Measurements from ENCODE around the gene FOSL1. TPM values are rescaled to one million over a fixed set of nuclear protein-coding genes. Genes with fewer than 3 reads are reported as not detected.
A peak's percentile ranks its signal among the peaks of the same experiment; 100 is the strongest.

FOSL1 gene
- total and polyA plus RNA-seq, 2 donors (not counting 3 experiments of a cell fraction or from before 2014, with no cell fraction given), result 18.1 to 53.8 TPM

GRCh38 chr11:65860278-65861164 is 39.7 kb downstream of the FOSL1 start, which contains the start of gene MUS81:
Gene MUS81, plus strand, starts transcription at chr11:65860433. Its CDS starts 321 bp downstream, at chr11:65860754.
- Histone ChIP-seq H3K9me3 (replicated peaks; ENCODE audit: control insufficient read depth, insufficient read depth, low read length) (no peaks in the 10 kb centered on the region), H3K4me3 (replicated peaks in 1 of 3; ENCODE audit: insufficient read depth in 1 of 3, low read depth in 1 of 3, low read length in 3 of 3) (peak within 1 kb of the TSS; percentile 36 to 76 (median 71)), H3K79me2 (ENCODE audit: control insufficient read depth, insufficient read depth, low read length) (peaks cover 57% of the 10 kb centered on the region), H3K36me3 (ENCODE audit: control insufficient read depth in 2 of 2, extremely low read depth in 1 of 2, insufficient read depth in 2 of 2, low read length in 2 of 2) (peaks cover 19 to 31% of the 10 kb centered on the region in 2 experiments), H3K4me2 (ENCODE audit: insufficient read depth, low read length) (peak within 1 kb of the TSS; percentile 78), H3K27ac (ENCODE audit: insufficient read depth, low read depth, low read length) (peak within 1 kb of the TSS; percentile 77), H2AFZ (ENCODE audit: low read depth, low read length) (peak within 1 kb of the TSS; percentile 52), H3K27me3 (ENCODE audit: control insufficient read depth in 2 of 2, insufficient read depth in 2 of 2, low read length in 2 of 2) (no peaks in the 10 kb centered on the region), H4K20me1 (replicated peaks; ENCODE audit: control insufficient read depth, extremely low read depth, insufficient read depth, low read length) (peaks cover 4% of the 10 kb centered on the region), H3K4me1 (ENCODE audit: control insufficient read depth, extremely low read depth, insufficient read depth, low read length) (peaks cover 39% of the 10 kb centered on the region), H3K9ac (replicated peaks; ENCODE audit: extremely low read depth, insufficient read depth, low read length) (peak within 1 kb of the TSS; percentile 75), H3K9me1 (replicated peaks; ENCODE audit: control insufficient read depth, extremely low read depth, insufficient read depth, low read length) (no peaks in the 10 kb centered on the region)
- CTCF ChIA-PET, result interaction anchor here (0.5 to 4.8 kb wide), 26 partner anchors 10 to 222 kb away, joined by 3 to 73 read pairs (median 4); partner anchors contain the start of genes AP5B1, CCDC85B, CTSW and EFEMP2
- peak; percentile 98 for DNase-seq (ENCODE audit: low read depth, low spot score)
- dilution Hi-C loops (cut with MboI; ENCODE audit: extremely low pct_ligation_motif_present, low sequenced_read_pairs) (no loop called here), intact Hi-C loops (cut with micrococcal nuclease) (loop anchor here (1.0 kb wide), 4 partner anchors 12 to 192 kb away; partner anchors contain the start of genes EFEMP2, FIBP and SF3B2)
- FAIRE-seq, result peak; percentile 95
- POLR2A ChIA-PET, result interaction anchor here (0.9 to 5.4 kb wide), 7 partner anchors 9 to 148 kb away, joined by 3 to 67 read pairs (median 5); partner anchors contain the start of genes CCDC85B, FIBP and KAT5
- TF ChIP-seq CTCF (IDR thresholded peaks at IDR 0.05; ENCODE audit: extremely low read depth in 1 of 2, insufficient read depth in 1 of 2, low read depth in 1 of 2, low read length in 2 of 2) (peak; percentile 93 to 97), MAX (IDR thresholded peaks at IDR 0.05; ENCODE audit: insufficient read depth, insufficient read length) (no peak), POLR2A (IDR thresholded peaks at IDR 0.05; ENCODE audit: low read depth, low read length) (peak; percentile 59), EZH2 (IDR thresholded peaks at IDR 0.05; ENCODE audit: borderline replicate concordance, low read depth, low read length, severe bottlenecking) (no peak), MYC (IDR thresholded peaks at IDR 0.05; ENCODE audit: low read depth, low read length) (no peak), POLR2AphosphoS5 (IDR thresholded peaks at IDR 0.05; ENCODE audit: insufficient read depth, low read depth, low read length) (peak; percentile 56), FOS (IDR thresholded peaks at IDR 0.05; ENCODE audit: borderline replicate concordance, insufficient read depth, low read length) (no peak), JUN (IDR thresholded peaks at IDR 0.05; ENCODE audit: borderline replicate concordance, insufficient read depth, insufficient read length, low read depth) (no peak), GATA2 (IDR thresholded peaks at IDR 0.05; ENCODE audit: insufficient read depth, insufficient read length, low read depth, low read length) (no peak)
- BruUV-seq (replicated peaks), result no TSS peak

Measured in endothelial cell of umbilical vein (primary cell).